ENCODE data around the gene SLC4A8. TPM values are rescaled to one million over a fixed set of nuclear protein-coding genes. Genes with fewer than 3 reads are reported as not detected.

SLC4A8 gene
- total RNA-seq, 1 experiment from 2014 or later, result 26.3 TPM

- H2BK12ac ChIP-seq (ENCODE audit: insufficient read length, low read depth, low read length), result no peak overlapping the region
Measured at GRCh38 chr12:51386351-51386750, 38.3 kb upstream of the SLC4A8 start.

More at GRCh38 chr12:51386351-51386750, 38.3 kb upstream of the SLC4A8 start:
- no peaks in the 10 kb centered on the region for H3K9me3 Mint-ChIP-seq
- H3K4me1 Mint-ChIP-seq, result peaks cover 63 to 68% of the 10 kb centered on the region in 2 experiments
- no peaks in the 10 kb centered on the region for H3K9me3 ChIP-seq (ENCODE audit: control insufficient read depth, low read depth, low read length)
- H3K4ac ChIP-seq (ENCODE audit: low read depth, low read length), result no peak overlapping the region
- no peak overlapping the region for H4K91ac ChIP-seq (ENCODE audit: insufficient read length, low read depth, low read length)
- H3K27ac Mint-ChIP-seq, result peak overlapping the region in 1 of 3 experiments; percentile 28; a peak in 2 of 7 replicates
- H3K36me3 Mint-ChIP-seq (ENCODE audit: insufficient read depth in 1 of 3, low read depth in 3 of 3), result peaks cover 0 to 7% (median 1%) of the 10 kb centered on the region in 3 experiments; a peak in 5 of 7 replicates
- no peaks in the 10 kb centered on the region for H3K27me3 ChIP-seq (ENCODE audit: insufficient read depth, low read length)
- no peak overlapping the region for H2AK5ac ChIP-seq (ENCODE audit: insufficient read length, low read length)
- H3K23me2 ChIP-seq (ENCODE audit: insufficient read length, low read depth, low read length, poor library complexity, severe bottlenecking), result peaks cover 10% of the 10 kb centered on the region
- H2BK20ac ChIP-seq (ENCODE audit: low read depth, low read length, poor library complexity, severe bottlenecking), result no peak overlapping the region
- no peak overlapping the region for H3T11ph ChIP-seq (ENCODE audit: low read length)
- no CpG with 5 or more reads among the region's 4 CpGs for WGBS (ENCODE audit: extremely low coverage, insufficient read length, low lambda C conversion rate)
- no peak overlapping the region for H3K23ac ChIP-seq (ENCODE audit: insufficient read length, low read depth, low read length)
- H3K27ac ChIP-seq (ENCODE audit: insufficient read length, low read depth, low read length), result no peak overlapping the region
- H3K4me3 Mint-ChIP-seq, result no peak overlapping the region
- no peak overlapping the region for H3K18ac ChIP-seq (ENCODE audit: insufficient read length, low read depth, low read length)
- H4K5ac ChIP-seq (ENCODE audit: insufficient read length, low read depth, low read length), result no peak overlapping the region
- H3K27me3 Mint-ChIP-seq (ENCODE audit: low read depth), result no peaks in the 10 kb centered on the region; the same call in 1 of the 2 replicates
- H4K8ac ChIP-seq (replicated peaks; ENCODE audit: insufficient read length, low read depth, low read length), result no peak overlapping the region
- H3K79me1 ChIP-seq (ENCODE audit: insufficient read depth, low read depth, low read length, poor library complexity, severe bottlenecking), result no peaks in the 10 kb centered on the region
- no peak for DNase-seq
- H3K4me1 ChIP-seq (ENCODE audit: insufficient read depth, low read length), result peaks cover 22% of the 10 kb centered on the region
- no peak overlapping the region for H2AFZ ChIP-seq (ENCODE audit: low read length)
- no peak overlapping the region for H2BK5ac ChIP-seq (ENCODE audit: insufficient read length, low read length)
- no peak overlapping the region for H3K4me2 ChIP-seq (ENCODE audit: insufficient read depth, insufficient read length, low read length)
- no peak overlapping the region for H3K56ac ChIP-seq (ENCODE audit: insufficient read length, low read depth, low read length)
- no peak overlapping the region for H2BK15ac ChIP-seq (ENCODE audit: low read depth, low read length)
- H3K9ac ChIP-seq (ENCODE audit: extremely low read depth, insufficient read length, low read length), result no peak overlapping the region
- H3K79me2 ChIP-seq (ENCODE audit: insufficient read depth, low read length), result no peaks in the 10 kb centered on the region
- no peak overlapping the region for H2BK120ac ChIP-seq (ENCODE audit: low read depth, low read length, poor library complexity, severe bottlenecking)
- no peak for TF ChIP-seq CTCF (conservative IDR thresholded peaks at IDR 0.05)
- no peaks in the 10 kb centered on the region for H4K20me1 ChIP-seq (ENCODE audit: control insufficient read depth, insufficient read depth, insufficient read length)
- no peak overlapping the region for H3K14ac ChIP-seq (ENCODE audit: insufficient read depth, low read length)

Measured in H9 (cell line).